Measurements from ENCODE around the gene CCT5. TPM values are rescaled to one million over a fixed set of nuclear protein-coding genes. Genes with fewer than 3 reads are reported as not detected.

CCT5 gene
- total RNA-seq, 4 donors from 2014 or later, result 61.9 to 113 (median 81.0) TPM

GRCh38 chr5:10254686-10255085 lies 4.6 kb downstream of the CCT5 start:
- peaks cover 0 to 15% (median 7%) of the 10 kb centered on the region in 4 donors for H3K4me1 ChIP-seq
- H3K27me3 ChIP-seq, result no peaks in the 10 kb centered on the region
- no peak overlapping the region for H3K27ac ChIP-seq
- DNase-seq, result no peak
- H3K4me3 ChIP-seq, result no peak overlapping the region
- peaks cover 0 to 68% (median 0%) of the 10 kb centered on the region in 3 donors for H3K36me3 ChIP-seq
- H3K9me3 ChIP-seq, result no peaks in the 10 kb centered on the region
- TF ChIP-seq POLR2A (IDR thresholded peaks at IDR 0.05), result no peak
- TF ChIP-seq CTCF (IDR thresholded peaks at IDR 0.05), result no peak

- Histone ChIP-seq H3K4me1 (peaks cover 0 to 4% (median 0%) of the 10 kb centered on the region in 4 donors), H3K27ac (no peak overlapping the region), H3K27me3 (no peaks in the 10 kb centered on the region), H3K36me3 (peaks cover 0 to 97% (median 0%) of the 10 kb centered on the region in 3 donors), H3K9me3 (no peaks in the 10 kb centered on the region), H3K4me3 (no peak overlapping the region)
- TF ChIP-seq CTCF (IDR thresholded peaks at IDR 0.05) (no peak), POLR2A (IDR thresholded peaks at IDR 0.05) (no peak)
- no peak for DNase-seq
These were observed 7.8 kb downstream of the CCT5 start for GRCh38 chr5:10257870-10258269.

GRCh38 chr5:10259899-10260298 lies 9.8 kb downstream of the CCT5 start:
- Histone ChIP-seq H3K27ac (no peak overlapping the region), H3K36me3 (peaks cover 0 to 98% (median 0%) of the 10 kb centered on the region in 3 donors), H3K4me3 (no peak overlapping the region), H3K27me3 (no peaks in the 10 kb centered on the region), H3K9me3 (no peaks in the 10 kb centered on the region), H3K4me1 (no peaks in the 10 kb centered on the region)
- no peak for TF ChIP-seq POLR2A (IDR thresholded peaks at IDR 0.05)
- TF ChIP-seq CTCF (IDR thresholded peaks at IDR 0.05), result no peak
- DNase-seq, result no peak

- H3K27ac ChIP-seq, result no peak overlapping the region
- H3K27me3 ChIP-seq, result no peaks in the 10 kb centered on the region
- no peak for DNase-seq
- peaks cover 0 to 92% (median 0%) of the 10 kb centered on the region in 3 donors for H3K36me3 ChIP-seq
- H3K4me1 ChIP-seq, result no peaks in the 10 kb centered on the region
- no peak overlapping the region for H3K4me3 ChIP-seq
- no peaks in the 10 kb centered on the region for H3K9me3 ChIP-seq
- no peak for TF ChIP-seq CTCF (IDR thresholded peaks at IDR 0.05)
- TF ChIP-seq POLR2A (IDR thresholded peaks at IDR 0.05), result no peak
These were observed 11.0 kb downstream of the CCT5 start for GRCh38 chr5:10261065-10261464.

- no peak overlapping the region for H3K27ac ChIP-seq
- no peaks in the 10 kb centered on the region for H3K9me3 ChIP-seq
- peaks cover 0 to 80% (median 0%) of the 10 kb centered on the region in 3 donors for H3K36me3 ChIP-seq
- no peak for DNase-seq
- peaks cover 0 to 4% (median 0%) of the 10 kb centered on the region in 4 donors for H3K4me1 ChIP-seq
- H3K27me3 ChIP-seq, result no peaks in the 10 kb centered on the region
- H3K4me3 ChIP-seq, result no peak overlapping the region
- no peak for TF ChIP-seq POLR2A (IDR thresholded peaks at IDR 0.05)
These were observed 12.2 kb downstream of the CCT5 start for GRCh38 chr5:10262121-10262774.

- TF ChIP-seq POLR2A (IDR thresholded peaks at IDR 0.05) (no peak), CTCF (IDR thresholded peaks at IDR 0.05) (no peak)
- no peaks in the 10 kb centered on the region for H3K9me3 ChIP-seq
- H3K4me3 ChIP-seq, result no peak overlapping the region
- H3K27me3 ChIP-seq, result no peaks in the 10 kb centered on the region
- no peak for DNase-seq
- H3K36me3 ChIP-seq, result peaks cover 0 to 73% (median 0%) of the 10 kb centered on the region in 3 donors
- H3K27ac ChIP-seq, result no peak overlapping the region
- peaks cover 0 to 11% (median 0%) of the 10 kb centered on the region in 4 donors for H3K4me1 ChIP-seq
These were observed 12.9 kb downstream of the CCT5 start for GRCh38 chr5:10262995-10263394.
